GM19193 (cell line): ENCODE measurements around the gene CACNA1E.

Experiments
- POLR2A ChIP-seq: IDR thresholded peaks from 4 replicates; pipeline ENCODE4 v1.6.1; 2011; ENCODE audit not compliant: insufficient read depth, insufficient read length; ENCODE audit errors: extremely low read depth

The CACNA1E gene

DNA sequence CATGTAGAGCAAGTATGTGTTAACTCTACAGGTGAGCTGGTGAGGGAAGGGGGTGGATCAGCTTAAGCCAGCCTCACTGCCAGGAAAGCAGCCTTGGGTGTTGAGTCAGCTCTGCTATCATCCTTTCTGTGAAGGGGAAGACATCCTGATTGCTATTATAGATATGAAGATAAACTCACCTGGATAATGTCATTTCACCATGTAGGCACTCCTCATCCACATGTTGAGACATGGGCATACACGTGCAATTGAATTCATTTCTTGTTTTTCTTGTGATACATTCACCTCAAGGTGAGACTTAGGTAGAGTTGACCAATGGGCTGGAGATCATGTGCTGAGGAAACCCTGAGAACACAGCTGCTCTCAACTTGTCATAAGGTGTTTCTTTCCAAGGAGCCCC lies 136.9 kb downstream of the CACNA1E start:
- TF ChIP-seq POLR2A = no peak

GRCh38 chr1:181623850-181624249 lies 140.5 kb downstream of the CACNA1E start:
- no peak for TF ChIP-seq POLR2A

DNA sequence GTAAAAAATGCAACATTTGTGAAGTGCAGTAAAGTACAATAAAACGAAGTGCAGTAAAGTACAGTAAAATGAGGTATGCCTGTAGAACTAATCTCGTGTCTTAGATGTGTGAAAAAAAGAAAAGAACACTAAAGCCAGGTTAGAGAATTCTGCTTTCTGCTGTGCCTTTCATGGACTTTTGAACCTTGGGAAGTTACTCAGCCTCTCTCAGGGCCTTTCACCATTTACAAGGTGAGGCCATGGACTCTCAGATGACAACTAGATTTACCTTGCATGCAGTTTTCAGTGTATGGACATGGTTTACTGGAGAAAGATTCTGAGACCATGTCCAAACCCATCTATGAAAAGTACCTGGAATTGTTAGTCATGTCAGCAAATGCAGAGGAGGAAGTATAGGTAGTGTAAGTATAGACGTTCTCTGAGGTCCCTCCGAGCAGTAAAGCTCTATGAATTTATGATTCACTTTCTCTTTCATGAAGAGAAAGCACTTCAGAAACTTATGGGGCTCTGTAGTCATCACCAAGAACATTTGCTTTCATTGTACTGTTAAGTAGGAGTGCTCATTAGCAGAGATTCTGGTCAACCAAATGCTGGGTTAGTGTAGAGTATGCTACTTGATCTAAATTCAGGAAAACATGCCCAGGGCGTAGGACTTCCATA lies 143.1 kb downstream of the CACNA1E start:
- no peak for TF ChIP-seq POLR2A

DNA sequence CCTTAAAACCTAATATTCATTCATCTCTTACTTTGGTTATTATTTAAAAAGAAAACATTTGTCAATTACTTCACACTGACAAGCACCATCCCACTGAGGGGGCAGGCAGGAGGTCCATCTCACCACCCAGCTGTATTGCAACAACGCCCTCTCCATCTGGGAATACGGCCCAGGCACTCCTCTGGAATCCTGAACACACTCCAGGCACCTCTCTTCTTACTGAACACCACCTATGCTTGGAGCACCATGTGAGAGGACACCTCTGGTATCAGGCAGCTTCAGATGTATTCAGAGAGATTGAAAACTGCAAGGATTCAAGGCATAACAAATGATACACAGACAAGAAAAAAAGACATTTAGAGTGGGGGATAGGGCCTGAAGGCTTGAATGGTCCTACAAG lies 147.1 kb downstream of the CACNA1E start:
- TF ChIP-seq POLR2A = no peak

DNA sequence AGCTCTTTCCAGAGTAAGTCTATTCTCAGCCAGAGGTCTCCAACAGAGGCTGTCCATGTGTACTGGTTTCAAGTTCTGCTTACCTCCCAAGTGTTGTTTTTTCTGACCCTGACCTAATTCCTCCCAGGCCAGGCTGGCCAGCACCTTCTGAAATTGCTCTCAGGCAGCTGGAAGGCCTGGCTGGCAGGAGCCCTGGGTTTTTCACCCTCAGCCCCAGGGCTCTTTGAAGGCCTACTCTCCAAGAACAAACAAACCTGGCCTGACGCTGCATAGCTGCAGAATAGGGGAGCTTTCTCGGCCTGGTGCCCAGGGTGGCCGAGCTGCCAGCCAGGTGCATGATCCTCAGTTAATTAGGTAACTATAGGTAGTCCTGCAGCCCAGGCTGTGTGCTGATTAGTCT lies 147.5 kb downstream of the CACNA1E start:
- TF ChIP-seq POLR2A = no peak

DNA sequence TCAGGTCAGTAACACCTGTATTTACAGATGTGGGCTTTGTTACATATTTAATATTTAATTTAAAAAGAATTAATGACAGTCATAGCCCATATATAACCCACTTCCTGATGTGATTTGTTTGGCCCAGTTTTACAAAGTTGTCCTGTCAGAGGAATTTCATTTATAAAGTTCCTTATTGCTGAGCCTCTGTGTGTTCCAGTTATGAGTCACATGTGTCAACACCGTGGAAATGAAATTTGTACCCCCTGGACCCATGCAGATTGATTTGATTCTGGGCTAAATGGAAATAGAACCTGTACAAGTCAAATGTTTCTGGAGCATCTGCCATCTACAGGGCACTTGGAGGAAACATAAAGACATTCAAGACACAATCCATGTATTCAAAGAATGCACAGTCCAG lies 149.2 kb downstream of the CACNA1E start:
- TF ChIP-seq POLR2A = no peak

GRCh38 chr1:181632960-181633359 lies 149.6 kb downstream of the CACNA1E start:
- TF ChIP-seq POLR2A = no peak

- TF ChIP-seq POLR2A = no peak
Measured at GRCh38 chr1:181635110-181635509, 151.8 kb downstream of the CACNA1E start.

DNA sequence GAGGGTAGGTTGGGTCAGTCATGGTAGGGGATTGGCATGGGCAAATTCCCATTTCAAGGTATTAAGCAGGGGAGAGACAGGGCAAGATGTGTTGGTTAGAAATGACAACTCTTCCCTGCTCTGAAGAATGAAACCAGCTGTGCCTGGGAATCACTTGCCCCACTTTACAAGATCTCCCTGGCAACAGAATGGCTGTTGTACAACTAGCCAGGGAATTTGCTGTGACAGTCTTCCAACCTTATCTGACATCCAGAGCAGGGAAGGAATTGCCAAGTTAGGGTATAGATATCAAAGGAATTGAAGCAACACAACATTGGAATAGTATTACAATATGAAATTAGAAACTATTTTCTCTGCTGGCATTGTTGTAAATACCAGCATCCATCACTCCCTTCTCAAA lies 154.7 kb downstream of the CACNA1E start:
- TF ChIP-seq POLR2A = no peak

GRCh38 chr1:181640956-181641355 lies 157.6 kb downstream of the CACNA1E start:
- TF ChIP-seq POLR2A = no peak

DNA sequence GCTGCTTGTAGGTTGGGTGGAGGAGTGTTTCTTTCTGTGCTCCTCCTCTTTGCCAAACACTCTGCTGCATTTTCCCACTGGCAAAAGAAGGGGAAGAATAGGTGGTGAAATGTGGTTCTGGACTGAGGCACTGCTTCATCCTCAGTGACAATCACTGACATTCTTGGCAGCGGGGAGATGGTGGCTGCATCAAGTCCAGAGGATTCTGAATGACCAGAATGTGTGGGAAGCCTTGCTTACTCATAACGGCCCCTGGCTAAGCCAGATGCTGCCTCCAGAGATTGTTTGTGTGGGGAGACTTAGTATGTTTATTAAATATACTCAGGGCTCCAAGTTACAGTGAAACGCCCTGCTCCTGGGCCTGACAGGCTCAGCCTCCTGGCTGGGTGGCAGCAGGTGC lies 160.3 kb downstream of the CACNA1E start:
- TF ChIP-seq POLR2A = no peak

DNA sequence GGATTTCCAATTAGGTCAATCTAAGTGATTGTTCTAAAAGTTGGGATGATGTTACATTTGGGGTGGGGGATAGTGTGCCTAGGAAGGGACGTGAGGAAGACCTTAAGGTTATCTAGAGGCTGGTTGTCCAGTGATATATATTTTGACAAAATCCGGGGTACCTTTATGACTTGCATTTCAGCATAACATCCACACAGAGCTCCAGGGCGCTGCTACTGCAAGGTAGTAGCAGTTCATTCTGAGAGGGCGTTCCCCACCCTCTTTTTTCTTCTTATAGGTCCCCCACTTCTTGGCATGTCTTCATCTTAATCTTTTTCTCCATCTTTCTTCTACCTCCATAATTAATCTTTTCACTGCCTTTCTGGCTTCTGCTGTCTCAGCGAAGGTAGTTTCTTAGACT lies 161.9 kb downstream of the CACNA1E start:
- no peak for TF ChIP-seq POLR2A

DNA sequence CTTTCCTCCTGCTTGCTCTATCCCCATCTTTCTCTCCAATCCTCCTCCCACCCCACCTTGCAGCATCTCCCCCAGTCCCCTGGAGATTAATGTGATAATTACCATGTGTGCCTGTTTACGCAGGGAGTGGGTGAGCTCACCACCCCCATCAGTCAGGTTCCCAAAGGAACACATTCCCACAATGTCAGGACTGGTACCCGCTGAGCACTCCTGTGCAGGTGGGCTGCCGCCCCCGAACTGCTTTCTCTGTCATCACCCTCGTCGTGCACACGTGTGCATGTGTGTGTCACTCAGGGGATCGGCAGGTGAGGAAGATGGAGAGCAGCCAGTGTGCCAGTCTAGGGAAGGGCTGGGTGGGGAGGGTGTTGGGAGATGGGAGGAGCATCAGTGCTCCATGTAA lies 163.4 kb downstream of the CACNA1E start:
- TF ChIP-seq POLR2A = no peak

DNA sequence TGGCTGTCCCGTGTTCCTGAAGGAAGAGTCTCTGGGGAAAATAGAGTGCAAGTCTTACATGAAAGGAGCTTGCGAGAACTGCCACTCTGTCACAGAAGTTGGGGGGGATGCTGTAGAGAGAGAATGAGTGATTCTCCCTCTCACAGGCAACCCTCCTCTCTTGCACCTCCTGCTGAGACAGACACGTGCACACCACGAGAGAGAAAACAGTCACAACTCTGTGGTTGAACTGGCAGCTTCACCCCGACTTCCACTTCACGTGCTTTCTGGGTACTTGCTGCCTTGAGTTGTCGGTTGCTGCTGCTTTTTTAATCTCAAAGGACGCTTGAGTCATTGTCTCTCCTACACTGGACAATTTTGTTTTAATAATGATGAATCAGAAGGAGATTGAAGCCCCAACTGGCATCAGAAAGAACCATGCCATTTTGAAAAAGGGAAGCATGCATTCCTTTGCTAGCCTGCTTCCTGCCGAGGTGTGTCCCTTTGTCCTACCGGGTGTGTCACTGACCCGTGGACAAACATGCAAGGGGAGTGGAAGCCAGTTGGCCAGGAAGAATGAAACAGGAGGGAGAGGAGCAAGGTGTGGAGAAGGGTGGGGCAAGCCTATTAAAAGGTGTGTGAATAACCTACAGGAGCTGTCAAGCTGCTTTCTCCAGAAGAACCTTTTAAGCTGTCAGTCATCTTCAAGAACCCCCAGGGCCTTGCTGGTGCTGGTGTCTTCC lies 164.2 kb downstream of the CACNA1E start:
- TF ChIP-seq POLR2A = no peak

- TF ChIP-seq POLR2A = no peak
Measured at GRCh38 chr1:181651276-181651675, 168.0 kb downstream of the CACNA1E start.

DNA sequence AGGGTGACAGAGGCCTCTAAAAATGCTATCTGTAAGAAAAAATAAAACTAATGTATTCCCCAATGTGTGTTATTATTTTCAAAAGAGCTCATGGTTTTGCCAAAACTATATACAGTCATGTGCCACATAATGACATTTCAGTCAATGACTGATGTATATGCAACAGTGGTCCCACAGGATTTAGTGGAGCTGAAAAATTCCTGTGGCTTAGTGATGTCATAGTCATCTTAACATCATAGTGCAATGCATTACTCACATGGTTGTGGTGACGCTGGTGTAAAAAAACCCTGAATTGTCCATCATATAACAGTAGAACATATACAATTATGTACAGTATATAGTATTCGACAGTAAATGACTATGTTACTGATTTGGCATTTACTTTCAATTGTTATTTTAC lies 172.4 kb downstream of the CACNA1E start:
- TF ChIP-seq POLR2A = no peak
